ENCODE measurements around the gene TM7SF2.

Gene TM7SF2

GRCh38 chr11:65111744-65112545 lies at the start of gene TM7SF2:
TSS of gene TM7SF2 (plus strand) at chr11:65111872. CDS start at chr11:65112016, 144 bp downstream.
- H3K27ac ChIP-seq (ENCODE audit: low read depth, low read length) = no peak within 1 kb of the TSS
- peak within 1 kb of the TSS; percentile 74 to 76 for H3K4me3 ChIP-seq (ENCODE audit: low read depth in 1 of 2, low read length in 2 of 2)
- H3K36me3 ChIP-seq (ENCODE audit: control insufficient read depth in 1 of 2, insufficient read depth in 2 of 2, low read length in 2 of 2) = peaks cover 10 to 30% of the 10 kb centered on the region in 2 donors
- H3K9me3 ChIP-seq (ENCODE audit: control insufficient read depth in 1 of 2, low read length in 2 of 2) = no peaks in the 10 kb centered on the region
- peak within 1 kb of the TSS; percentile 73 to 80 for H3K9ac ChIP-seq (ENCODE audit: low read depth in 1 of 2, low read length in 2 of 2)
- peaks cover 29 to 48% of the 10 kb centered on the region in 2 donors for H3K4me1 ChIP-seq (ENCODE audit: control insufficient read depth in 1 of 2, insufficient read depth in 2 of 2, low read length in 2 of 2)
- no peaks in the 10 kb centered on the region for H3K27me3 ChIP-seq (ENCODE audit: control insufficient read depth in 1 of 2, insufficient read depth in 2 of 2, low read length in 2 of 2)

GRCh38 chr11:65063532-65063931 lies 48.1 kb upstream of the TM7SF2 start:
- no peaks in the 10 kb centered on the region for H3K27me3 ChIP-seq (ENCODE audit: control insufficient read depth in 1 of 2, insufficient read depth in 2 of 2, low read length in 2 of 2)
- H3K36me3 ChIP-seq (ENCODE audit: control insufficient read depth in 1 of 2, insufficient read depth in 2 of 2, low read length in 2 of 2) = no peaks in the 10 kb centered on the region
- H3K4me3 ChIP-seq (ENCODE audit: low read depth in 1 of 2, low read length in 2 of 2) = no peak overlapping the region
- H3K9ac ChIP-seq (ENCODE audit: low read depth in 1 of 2, low read length in 2 of 2) = no peak overlapping the region
- no peak overlapping the region for H3K27ac ChIP-seq (ENCODE audit: low read depth, low read length)
- H3K4me1 ChIP-seq (ENCODE audit: control insufficient read depth in 1 of 2, insufficient read depth in 2 of 2, low read length in 2 of 2) = peaks cover 16 to 21% of the 10 kb centered on the region in 2 donors
- H3K9me3 ChIP-seq (ENCODE audit: control insufficient read depth in 1 of 2, low read length in 2 of 2) = no peaks in the 10 kb centered on the region

GRCh38 chr11:65064847-65065240 lies 46.8 kb upstream of the TM7SF2 start:
- no peaks in the 10 kb centered on the region for H3K9me3 ChIP-seq (ENCODE audit: control insufficient read depth in 1 of 2, low read length in 2 of 2)
- H3K27me3 ChIP-seq (ENCODE audit: control insufficient read depth in 1 of 2, insufficient read depth in 2 of 2, low read length in 2 of 2) = no peaks in the 10 kb centered on the region
- peaks cover 8% of the 10 kb centered on the region in 2 donors for H3K4me1 ChIP-seq (ENCODE audit: control insufficient read depth in 1 of 2, insufficient read depth in 2 of 2, low read length in 2 of 2)
- no peaks in the 10 kb centered on the region for H3K36me3 ChIP-seq (ENCODE audit: control insufficient read depth in 1 of 2, insufficient read depth in 2 of 2, low read length in 2 of 2)
- no peak overlapping the region for H3K9ac ChIP-seq (ENCODE audit: low read depth in 1 of 2, low read length in 2 of 2)
- H3K4me3 ChIP-seq (ENCODE audit: low read depth in 1 of 2, low read length in 2 of 2) = no peak overlapping the region
- H3K27ac ChIP-seq (ENCODE audit: low read depth, low read length) = no peak overlapping the region

GRCh38 chr11:65065851-65066250 lies 45.8 kb upstream of the TM7SF2 start:
- Histone ChIP-seq H3K9me3 (ENCODE audit: control insufficient read depth in 1 of 2, low read length in 2 of 2) (no peaks in the 10 kb centered on the region), H3K36me3 (ENCODE audit: control insufficient read depth in 1 of 2, insufficient read depth in 2 of 2, low read length in 2 of 2) (no peaks in the 10 kb centered on the region), H3K4me3 (ENCODE audit: low read depth in 1 of 2, low read length in 2 of 2) (no peak overlapping the region), H3K27me3 (ENCODE audit: control insufficient read depth in 1 of 2, insufficient read depth in 2 of 2, low read length in 2 of 2) (no peaks in the 10 kb centered on the region), H3K4me1 (ENCODE audit: control insufficient read depth in 1 of 2, insufficient read depth in 2 of 2, low read length in 2 of 2) (no peaks in the 10 kb centered on the region), H3K9ac (ENCODE audit: low read depth in 1 of 2, low read length in 2 of 2) (no peak overlapping the region), H3K27ac (ENCODE audit: low read depth, low read length) (no peak overlapping the region)

GRCh38 chr11:65066315-65066714 lies 45.4 kb upstream of the TM7SF2 start:
- Histone ChIP-seq H3K27me3 (ENCODE audit: control insufficient read depth in 1 of 2, insufficient read depth in 2 of 2, low read length in 2 of 2) (no peaks in the 10 kb centered on the region), H3K36me3 (ENCODE audit: control insufficient read depth in 1 of 2, insufficient read depth in 2 of 2, low read length in 2 of 2) (no peaks in the 10 kb centered on the region), H3K4me1 (ENCODE audit: control insufficient read depth in 1 of 2, insufficient read depth in 2 of 2, low read length in 2 of 2) (no peaks in the 10 kb centered on the region), H3K27ac (ENCODE audit: low read depth, low read length) (no peak overlapping the region), H3K9me3 (ENCODE audit: control insufficient read depth in 1 of 2, low read length in 2 of 2) (no peaks in the 10 kb centered on the region), H3K9ac (ENCODE audit: low read depth in 1 of 2, low read length in 2 of 2) (no peak overlapping the region), H3K4me3 (ENCODE audit: low read depth in 1 of 2, low read length in 2 of 2) (no peak overlapping the region)

GRCh38 chr11:65066805-65067291 lies 44.8 kb upstream of the TM7SF2 start:
- no peak overlapping the region for H3K9ac ChIP-seq (ENCODE audit: low read depth in 1 of 2, low read length in 2 of 2)

DNA sequence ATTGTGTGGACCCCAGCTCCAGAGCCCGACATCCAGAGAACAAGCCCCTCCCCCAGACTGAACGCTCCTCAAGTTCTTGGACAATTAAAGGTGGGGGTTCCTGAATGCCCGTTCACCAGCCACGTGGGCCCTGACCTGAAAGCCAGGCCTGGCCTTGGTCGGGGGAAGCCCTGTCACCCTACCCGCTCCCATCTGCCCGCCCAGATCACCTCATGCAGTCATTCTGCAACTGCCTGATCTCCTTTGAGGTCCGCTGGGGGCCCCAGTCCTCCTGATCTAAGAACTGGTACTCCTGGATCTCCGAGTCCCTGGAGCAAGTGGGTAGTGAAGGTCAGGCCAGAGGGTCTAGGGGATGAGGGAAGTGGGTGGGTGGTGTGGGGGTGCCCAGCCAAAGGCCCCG lies 44.2 kb upstream of the TM7SF2 start:
- H3K4me3 ChIP-seq (ENCODE audit: low read depth in 1 of 2, low read length in 2 of 2) = no peak overlapping the region
- H3K36me3 ChIP-seq (ENCODE audit: control insufficient read depth in 1 of 2, insufficient read depth in 2 of 2, low read length in 2 of 2) = no peaks in the 10 kb centered on the region
- no peaks in the 10 kb centered on the region for H3K4me1 ChIP-seq (ENCODE audit: control insufficient read depth in 1 of 2, insufficient read depth in 2 of 2, low read length in 2 of 2)
- H3K9me3 ChIP-seq (ENCODE audit: control insufficient read depth in 1 of 2, low read length in 2 of 2) = no peaks in the 10 kb centered on the region
- H3K27me3 ChIP-seq (ENCODE audit: control insufficient read depth in 1 of 2, insufficient read depth in 2 of 2, low read length in 2 of 2) = no peaks in the 10 kb centered on the region
- H3K9ac ChIP-seq (ENCODE audit: low read depth in 1 of 2, low read length in 2 of 2) = no peak overlapping the region
- H3K27ac ChIP-seq (ENCODE audit: low read depth, low read length) = no peak overlapping the region

More at GRCh38 chr11:65066805-65067291, 44.8 kb upstream of the TM7SF2 start:
- no peaks in the 10 kb centered on the region for H3K27me3 ChIP-seq (ENCODE audit: control insufficient read depth in 1 of 2, insufficient read depth in 2 of 2, low read length in 2 of 2)
- H3K27ac ChIP-seq (ENCODE audit: low read depth, low read length) = no peak overlapping the region
- H3K36me3 ChIP-seq (ENCODE audit: control insufficient read depth in 1 of 2, insufficient read depth in 2 of 2, low read length in 2 of 2) = no peaks in the 10 kb centered on the region
- H3K4me1 ChIP-seq (ENCODE audit: control insufficient read depth in 1 of 2, insufficient read depth in 2 of 2, low read length in 2 of 2) = no peaks in the 10 kb centered on the region
- H3K9me3 ChIP-seq (ENCODE audit: control insufficient read depth in 1 of 2, low read length in 2 of 2) = no peaks in the 10 kb centered on the region
- no peak overlapping the region for H3K4me3 ChIP-seq (ENCODE audit: low read depth in 1 of 2, low read length in 2 of 2)

DNA sequence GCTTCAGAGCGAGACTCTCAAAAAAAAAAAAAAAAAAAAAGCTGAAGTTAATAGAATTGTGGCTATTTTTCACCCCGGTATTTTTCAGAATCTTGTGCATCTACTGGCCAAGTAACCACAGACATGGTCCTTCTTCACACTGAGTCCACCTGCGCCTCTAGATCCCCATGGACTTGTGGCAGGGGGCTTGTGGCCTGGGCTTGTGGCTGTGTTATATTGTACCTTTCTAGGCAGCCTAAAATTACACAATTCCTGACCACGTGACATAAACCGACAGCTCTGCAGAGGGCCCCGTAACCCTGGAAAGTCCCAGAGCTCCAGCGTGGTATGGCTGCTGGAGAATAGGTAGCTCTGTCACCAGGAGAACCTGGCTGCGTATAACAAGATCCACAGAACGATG lies 42.5 kb upstream of the TM7SF2 start:
- Histone ChIP-seq H3K9ac (ENCODE audit: low read depth in 1 of 2, low read length in 2 of 2) (no peak overlapping the region), H3K27ac (ENCODE audit: low read depth, low read length) (no peak overlapping the region), H3K36me3 (ENCODE audit: control insufficient read depth in 1 of 2, insufficient read depth in 2 of 2, low read length in 2 of 2) (no peaks in the 10 kb centered on the region), H3K9me3 (ENCODE audit: control insufficient read depth in 1 of 2, low read length in 2 of 2) (no peaks in the 10 kb centered on the region), H3K27me3 (ENCODE audit: control insufficient read depth in 1 of 2, insufficient read depth in 2 of 2, low read length in 2 of 2) (no peaks in the 10 kb centered on the region), H3K4me1 (ENCODE audit: control insufficient read depth in 1 of 2, insufficient read depth in 2 of 2, low read length in 2 of 2) (no peaks in the 10 kb centered on the region), H3K4me3 (ENCODE audit: low read depth in 1 of 2, low read length in 2 of 2) (no peak overlapping the region)

- no peaks in the 10 kb centered on the region for H3K4me1 ChIP-seq (ENCODE audit: control insufficient read depth in 1 of 2, insufficient read depth in 2 of 2, low read length in 2 of 2)
Observed at GRCh38 chr11:65071907-65072630, 39.6 kb upstream of the TM7SF2 start.

GRCh38 chr11:65072631-65072966 lies 39.1 kb upstream of the TM7SF2 start:
- no peak overlapping the region for H3K9ac ChIP-seq (ENCODE audit: low read depth in 1 of 2, low read length in 2 of 2)
- H3K4me3 ChIP-seq (ENCODE audit: low read depth in 1 of 2, low read length in 2 of 2) = no peak overlapping the region
- H3K9me3 ChIP-seq (ENCODE audit: control insufficient read depth in 1 of 2, low read length in 2 of 2) = no peaks in the 10 kb centered on the region
- no peak overlapping the region for H3K27ac ChIP-seq (ENCODE audit: low read depth, low read length)
- H3K36me3 ChIP-seq (ENCODE audit: control insufficient read depth in 1 of 2, insufficient read depth in 2 of 2, low read length in 2 of 2) = no peaks in the 10 kb centered on the region
- no peaks in the 10 kb centered on the region for H3K27me3 ChIP-seq (ENCODE audit: control insufficient read depth in 1 of 2, insufficient read depth in 2 of 2, low read length in 2 of 2)
- H3K4me1 ChIP-seq (ENCODE audit: control insufficient read depth in 1 of 2, insufficient read depth in 2 of 2, low read length in 2 of 2) = peaks cover 0 to under 1% of the 10 kb centered on the region in 2 donors

More at GRCh38 chr11:65071907-65072630, 39.6 kb upstream of the TM7SF2 start:
- Histone ChIP-seq H3K36me3 (ENCODE audit: control insufficient read depth in 1 of 2, insufficient read depth in 2 of 2, low read length in 2 of 2) (no peaks in the 10 kb centered on the region), H3K27me3 (ENCODE audit: control insufficient read depth in 1 of 2, insufficient read depth in 2 of 2, low read length in 2 of 2) (no peaks in the 10 kb centered on the region), H3K9ac (ENCODE audit: low read depth in 1 of 2, low read length in 2 of 2) (no peak overlapping the region), H3K9me3 (ENCODE audit: control insufficient read depth in 1 of 2, low read length in 2 of 2) (no peaks in the 10 kb centered on the region), H3K4me3 (ENCODE audit: low read depth in 1 of 2, low read length in 2 of 2) (no peak overlapping the region), H3K27ac (ENCODE audit: low read depth, low read length) (no peak overlapping the region)

All from duodenal mucosa (tissue), 2 donors.